CD4-positive, alpha-beta T cell treated with Interleukin-15 for 4 hours (primary cell): ENCODE data around the gene FATE1.
"Not testable (repeated sequence)": the region's sequence is repeated elsewhere in the genome, so short reads cannot be mapped to it uniquely, and the experiment has no call there.

Experiments
- DNase-seq: peaks from one replicate; pipeline ENCODE4 v3.0.0-alpha.2; 2020; ENCODE audit warnings: low spot score

Gene FATE1

GRCh38 chrX:151715752-151716151, at the start of gene FATE1:
FATE1 (plus strand) TSS chrX:151716035; CDS start chrX:151716120, 85 bp downstream.
- DNase-seq, result no peak

- DNase-seq, result no peak
Measured at GRCh38 chrX:151675121-151675746, 40.6 kb upstream of the FATE1 start.

- no peak for DNase-seq
Measured at GRCh38 chrX:151676196-151676595, 39.6 kb upstream of the FATE1 start.

- DNase-seq, result no peak
Measured at GRCh38 chrX:151679798-151680402, 35.9 kb upstream of the FATE1 start.

GRCh38 chrX:151680805-151681204, 35.0 kb upstream of the FATE1 start:
- DNase-seq, result peak; percentile 33

- no peak for DNase-seq
Measured at GRCh38 chrX:151687635-151688034, 28.2 kb upstream of the FATE1 start.

GRCh38 chrX:151688695-151689094, 27.1 kb upstream of the FATE1 start:
- DNase-seq, result no peak

- no peak for DNase-seq
Measured at GRCh38 chrX:151692825-151693224, 23.0 kb upstream of the FATE1 start.

- DNase-seq, result no peak
Measured at GRCh38 chrX:151694121-151694520, 21.7 kb upstream of the FATE1 start.

- no peak for DNase-seq
Measured at GRCh38 chrX:151694661-151695582, 20.9 kb upstream of the FATE1 start, which contains the start of gene PRRG3. PRRG3 (plus strand) TSS chrX:151695458; CDS start chrX:151698815, 3,357 bp downstream.

- DNase-seq, result no peak
Measured at GRCh38 chrX:151695583-151696340, 20.1 kb upstream of the FATE1 start.

- DNase-seq, result not testable (repeated sequence)
Measured at GRCh38 chrX:151697082-151697481, 18.8 kb upstream of the FATE1 start.

- no peak for DNase-seq
Measured at GRCh38 chrX:151697522-151697921, 18.3 kb upstream of the FATE1 start.

- no peak for DNase-seq
Measured at GRCh38 chrX:151698485-151698884, 17.4 kb upstream of the FATE1 start.

GRCh38 chrX:151699746-151700145, 16.1 kb upstream of the FATE1 start:
- DNase-seq, result no peak

GRCh38 chrX:151700581-151700980, 15.3 kb upstream of the FATE1 start:
- no peak for DNase-seq

- no peak for DNase-seq
Measured at GRCh38 chrX:151701071-151701470, 14.8 kb upstream of the FATE1 start.

- DNase-seq, result no peak
Measured at GRCh38 chrX:151701531-151701930, 14.3 kb upstream of the FATE1 start.

- DNase-seq, result no peak
Measured at GRCh38 chrX:151702026-151702714, 13.7 kb upstream of the FATE1 start.

- DNase-seq, result no peak
Measured at GRCh38 chrX:151702741-151703340, 13.0 kb upstream of the FATE1 start.

- no peak for DNase-seq
Measured at GRCh38 chrX:151703487-151703886, 12.3 kb upstream of the FATE1 start.
